Skin epidermis (tissue), 12 donors: ENCODE results near the gene GULP1.
A peak's percentile ranks its signal among the peaks of the same experiment; 100 is the strongest.

ENCODE experiments used
- H3K27ac ChIP-seq, 21 experiments: fragments of 200-600 bp; sonication (generic) in 11 of 21; one replicate each; pipeline ENCODE4 v1.5.0; 2020; ENCODE audit warnings: mild to moderate bottlenecking in 3 of 21, inconsistent platforms in 2 of 21, moderate library complexity in 2 of 21
- H3K4me3 ChIP-seq, 7 experiments: fragments of 200-600 bp; sonication (generic) in 2 of 7; one replicate each; pipeline ENCODE4 v1.5.0; 2020; ENCODE audit warnings: inconsistent platforms in 2 of 7, mild to moderate bottlenecking in 2 of 7, moderate library complexity in 1 of 7

The GULP1 gene

GRCh38 chr2:188609321-188610049 is 317.8 kb downstream of the GULP1 start:
- H3K4me3 ChIP-seq = no peak overlapping the region
- peak overlapping the region in 3 of 21 experiments; percentile 2 to 22 (median 13) for H3K27ac ChIP-seq

- Histone ChIP-seq H3K27ac (peak overlapping the region in 4 of 21 experiments; percentile 13 to 49 (median 36)), H3K4me3 (no peak overlapping the region)
These were observed 318.4 kb downstream of the GULP1 start for GRCh38 chr2:188610050-188610444.

GRCh38 chr2:188610827-188611226 is 319.2 kb downstream of the GULP1 start:
- H3K4me3 ChIP-seq = no peak overlapping the region
- H3K27ac ChIP-seq = peak overlapping the region in 4 of 21 experiments; percentile 4 to 49 (median 24)

- no peak overlapping the region for H3K27ac ChIP-seq
- H3K4me3 ChIP-seq = no peak overlapping the region
These were observed 327.5 kb downstream of the GULP1 start for GRCh38 chr2:188619146-188619545.

GRCh38 chr2:188620916-188621315 is 329.2 kb downstream of the GULP1 start:
- Histone ChIP-seq H3K27ac (no peak overlapping the region), H3K4me3 (no peak overlapping the region)

- peak overlapping the region in 10 of 21 experiments; percentile 10 to 67 (median 52) for H3K27ac ChIP-seq
- H3K4me3 ChIP-seq = no peak overlapping the region
These were observed 331.1 kb downstream of the GULP1 start for GRCh38 chr2:188622601-188623260.

- peak overlapping the region in 7 of 21 experiments; percentile 21 to 67 (median 57) for H3K27ac ChIP-seq
- no peak overlapping the region for H3K4me3 ChIP-seq
These were observed 332.4 kb downstream of the GULP1 start for GRCh38 chr2:188623995-188624643.

- Histone ChIP-seq H3K27ac (peak overlapping the region in 5 of 21 experiments; percentile 77 to 89 (median 78)), H3K4me3 (no peak overlapping the region)
These were observed 335.8 kb downstream of the GULP1 start for GRCh38 chr2:188627471-188627870.

- no peak overlapping the region for H3K4me3 ChIP-seq
These were observed 337.5 kb downstream of the GULP1 start for GRCh38 chr2:188628989-188629752.

GRCh38 chr2:188629753-188630527 is 338.3 kb downstream of the GULP1 start:
- peak overlapping the region in 16 of 21 experiments; percentile 20 to 80 (median 60) for H3K27ac ChIP-seq
- H3K4me3 ChIP-seq = no peak overlapping the region

More at GRCh38 chr2:188628989-188629752, 337.5 kb downstream of the GULP1 start:
- H3K27ac ChIP-seq = peak overlapping the region in 17 of 21 experiments; percentile 27 to 89 (median 63)

- no peak overlapping the region for H3K4me3 ChIP-seq
- H3K27ac ChIP-seq = peak overlapping the region in 10 of 21 experiments; percentile 17 to 80 (median 64)
These were observed 339.5 kb downstream of the GULP1 start for GRCh38 chr2:188631037-188631809.

- no peak overlapping the region for H3K27ac ChIP-seq
- no peak overlapping the region for H3K4me3 ChIP-seq
These were observed 343.0 kb downstream of the GULP1 start for GRCh38 chr2:188634656-188635055.
